Cardiac fibroblast (primary cell): ENCODE results near the gene NRIP1.
A peak's percentile ranks its signal among the peaks of the same experiment; 100 is the strongest.

Experiments used
- DNase-seq, 2 donors: peaks; one replicate each; pipeline versions ENCODE4 v3.0.0 to v3.0.0-alpha.2; 2010; ENCODE audit warnings: low read depth in 2 of 2
- H3K4me3 ChIP-seq, 2 donors: replicated peaks in 1 of 2; 1 replicate in 1 of 2; 2 replicates in 1 of 2; pipeline ENCODE4 v1.5.1; 2011; ENCODE audit warnings: low read depth in 2 of 2, low read length in 2 of 2, mild to moderate bottlenecking in 2 of 2, moderate library complexity in 1 of 2
- CTCF ChIP-seq: IDR thresholded peaks from one replicate; pipeline ENCODE4 v1.5.1; 2011; ENCODE audit warnings: low read depth, mild to moderate bottlenecking, low read length, inconsistent platforms

The NRIP1 gene

DNA sequence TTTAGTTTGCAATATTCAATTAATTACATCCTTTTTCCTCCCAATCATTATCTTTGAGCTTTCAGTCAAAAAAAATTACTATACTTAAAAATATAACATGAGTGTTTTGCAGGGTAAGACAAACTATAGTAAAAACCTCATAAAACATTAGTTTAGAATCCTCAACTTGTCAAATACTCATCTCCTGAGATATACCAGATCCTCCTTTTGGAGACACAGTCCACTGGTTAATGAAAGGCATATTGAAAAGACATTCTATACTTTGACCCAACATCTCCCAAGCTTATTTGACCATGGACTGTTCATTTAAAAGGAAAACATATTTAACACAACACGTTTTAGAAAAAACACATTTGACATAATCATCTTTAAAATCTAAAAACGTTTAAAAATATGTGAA is 52.8 kb downstream of the NRIP1 start:
- H3K4me3 ChIP-seq, result no peak overlapping the region
- TF ChIP-seq CTCF, result no peak
- no peak for DNase-seq

- DNase-seq, result peak in 1 of 2 donors; percentile 26
- no peak for TF ChIP-seq CTCF
- H3K4me3 ChIP-seq, result no peak overlapping the region
These were observed 54.2 kb downstream of the NRIP1 start for GRCh38 chr21:15010645-15011044.

DNA sequence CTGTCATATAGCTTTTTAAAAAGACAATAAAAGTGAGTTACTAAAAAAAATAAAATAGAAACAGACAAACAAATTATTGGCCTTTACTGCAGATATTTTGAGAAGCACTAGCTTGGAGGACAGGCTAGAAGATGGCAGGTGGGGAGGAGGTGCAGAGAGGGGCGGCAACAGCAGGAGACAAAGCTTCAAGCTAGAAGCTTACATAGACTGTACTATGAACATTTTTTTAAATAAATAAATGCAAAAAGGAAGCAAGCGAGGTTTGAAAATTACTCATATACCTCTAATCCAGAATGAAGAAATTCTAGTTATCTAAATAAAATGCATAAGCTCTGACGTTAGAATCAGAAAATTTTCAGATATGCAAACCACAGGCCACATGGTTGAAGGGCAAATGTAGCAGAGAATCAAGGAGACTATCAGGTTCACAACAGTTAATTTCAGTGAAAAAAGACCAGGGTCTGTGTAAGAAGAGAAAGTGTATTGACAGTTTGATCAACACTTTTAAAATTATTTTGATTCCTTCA is 54.9 kb downstream of the NRIP1 start:
- no peak for TF ChIP-seq CTCF
- no peak overlapping the region for H3K4me3 ChIP-seq
- DNase-seq, result peak; percentile 62 to 79

DNA sequence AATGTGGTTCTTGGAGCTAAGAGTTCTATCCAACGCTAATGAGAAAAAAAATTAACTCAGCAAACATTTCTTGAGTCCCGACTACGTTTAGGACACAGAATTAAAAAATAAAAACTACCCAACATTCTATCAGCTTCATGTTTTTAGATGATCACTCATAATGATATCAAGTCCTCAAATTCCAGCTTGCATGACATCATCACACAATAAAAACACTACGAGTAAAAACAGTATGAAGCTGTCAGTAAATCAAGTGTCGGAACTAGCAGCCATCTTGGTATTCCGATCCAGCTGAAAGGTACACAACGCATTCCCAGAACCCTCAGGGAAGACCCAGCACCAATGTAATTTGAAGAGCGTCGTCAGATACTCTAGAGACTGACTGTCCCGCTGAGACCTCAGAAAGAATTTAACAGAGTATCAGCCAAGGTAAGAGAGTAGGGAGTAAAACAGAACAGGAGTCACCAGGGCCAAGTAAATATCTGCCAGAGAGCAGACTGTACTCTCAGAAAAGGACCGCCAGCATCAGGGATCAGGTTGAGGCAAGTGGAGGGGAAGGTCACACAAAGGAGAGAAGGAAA is 57.0 kb downstream of the NRIP1 start:
- no peak for TF ChIP-seq CTCF
- H3K4me3 ChIP-seq, result no peak overlapping the region
- no peak for DNase-seq

DNA sequence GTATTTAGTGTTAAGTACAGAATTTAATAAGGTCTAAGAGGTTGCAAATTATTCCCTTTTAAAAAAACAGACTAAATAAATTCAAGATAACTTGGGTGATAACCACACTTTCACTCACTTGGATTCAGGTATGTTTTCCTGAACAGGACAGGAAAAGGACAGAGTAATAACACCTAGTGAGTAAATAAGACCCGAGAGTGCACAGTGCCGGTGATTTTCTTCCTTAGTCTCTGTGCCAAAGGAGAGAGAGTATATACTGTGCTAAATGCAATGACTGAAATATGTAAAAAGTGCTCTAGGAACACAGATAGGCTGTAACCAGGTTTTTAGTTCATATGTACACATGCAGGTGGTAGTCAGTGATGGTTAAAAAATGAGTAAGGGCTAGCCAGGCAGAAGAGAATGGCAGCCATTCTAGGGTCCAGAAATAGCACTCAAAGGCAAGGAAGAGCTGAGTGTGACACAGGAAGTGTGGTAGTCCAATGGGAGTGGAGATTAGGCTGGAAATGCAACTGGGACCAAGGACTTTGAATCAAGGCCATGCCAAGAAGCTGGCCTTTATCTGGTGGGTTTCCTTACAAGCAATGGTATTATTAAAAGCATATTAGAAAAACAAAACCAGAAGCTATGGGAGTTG is 58.1 kb downstream of the NRIP1 start:
- DNase-seq, result no peak
- no peak for TF ChIP-seq CTCF
- H3K4me3 ChIP-seq, result no peak overlapping the region

- TF ChIP-seq CTCF, result no peak
- peak overlapping the region in 1 of 2 donors; percentile 9 for H3K4me3 ChIP-seq
- DNase-seq, result peak in 1 of 2 donors; percentile 38
These were observed 59.4 kb downstream of the NRIP1 start for GRCh38 chr21:15005391-15005790.
